ENCODE results near the gene CACNB3. TPM values are rescaled to one million over a fixed set of nuclear protein-coding genes. Genes with fewer than 3 reads are reported as not detected.

The CACNB3 gene
- total and polyA plus RNA-seq, 2 of the 8 experiments (the other 6 are each of a cell fraction or from before 2014, with no cell fraction given), result 12.5 to 16.0 TPM

DNA sequence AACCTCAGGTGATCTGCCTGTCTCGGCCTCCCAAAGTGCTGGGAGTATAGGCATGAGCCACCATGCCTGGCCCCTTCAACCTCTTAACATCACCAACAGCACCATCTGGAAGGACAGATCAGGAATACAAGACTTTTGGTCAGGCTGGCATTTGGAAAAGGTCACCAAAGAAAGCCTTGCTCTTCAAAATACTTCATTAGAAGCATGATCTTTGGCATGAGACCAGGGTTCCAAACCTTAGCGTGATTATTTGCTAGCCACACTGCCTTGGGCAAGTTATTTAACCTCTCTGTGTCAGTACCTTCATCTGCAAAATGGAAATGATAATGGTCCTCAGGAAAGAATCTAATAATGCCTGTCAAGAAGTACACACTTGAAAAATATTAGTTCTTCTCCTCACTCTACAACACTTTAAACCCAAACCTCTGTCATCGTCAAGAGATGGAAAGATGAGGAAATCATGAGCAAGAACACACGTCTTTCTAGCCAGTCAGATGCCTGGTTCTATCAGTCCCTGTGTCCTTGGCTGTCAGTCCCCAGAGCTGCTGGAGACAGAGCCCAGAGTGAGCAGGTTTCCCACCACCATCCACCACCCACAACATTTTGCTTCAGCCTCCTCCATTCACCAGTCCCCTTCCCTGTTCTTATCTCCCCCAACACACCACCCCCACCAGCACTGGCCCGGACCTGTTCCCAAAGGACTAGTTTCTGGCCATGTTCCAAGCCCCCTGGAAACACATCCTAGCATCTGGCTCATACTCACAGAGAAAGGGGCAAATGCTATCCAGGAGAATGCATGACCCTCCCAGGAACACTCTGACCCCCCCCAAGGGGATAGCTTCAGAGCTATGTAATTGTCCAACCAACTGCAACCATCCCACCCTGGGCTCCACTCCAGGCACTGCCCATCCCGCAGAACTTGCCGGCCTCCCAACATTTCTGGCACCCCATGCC, 31.4 kb upstream of the CACNB3 start:
- H2AFZ ChIP-seq (ENCODE audit: low read length), result no peak overlapping the region
- TF ChIP-seq RNF2 (IDR thresholded peaks at IDR 0.05; ENCODE audit: borderline replicate concordance, low read depth, low read length, missing control alignments, poor library complexity, severe bottlenecking) (no peak), CEBPB (IDR thresholded peaks at IDR 0.05; ENCODE audit: low read depth, low read length) (no peak), SIN3A (conservative IDR thresholded peaks at IDR 0.05 in 1 of 2, IDR thresholded peaks at IDR 0.05 in 1 of 2; ENCODE audit: low read depth in 1 of 2, low read length in 2 of 2) (no peak), ASH2L (IDR thresholded peaks at IDR 0.05; ENCODE audit: low read length) (no peak), PHF8 (conservative IDR thresholded peaks at IDR 0.05; ENCODE audit: low read depth, low read length) (no peak), CREB1 (IDR thresholded peaks at IDR 0.05) (no peak), MAFK (IDR thresholded peaks at IDR 0.05; ENCODE audit: low read depth, low read length) (no peak)

More for the DNA sequence above, 31.4 kb upstream of the CACNB3 start:
- H3K14ac ChIP-seq (ENCODE audit: insufficient read length), result no peak overlapping the region
- H4K91ac ChIP-seq (replicated peaks; ENCODE audit: insufficient read length, low read length), result no peak overlapping the region
- peaks cover 0 to 2% (median 0%) of the 10 kb centered on the region in 4 experiments; a peak in 1 of 7 replicates for H3K27me3 ChIP-seq (replicated peaks in 1 of 4; ENCODE audit: control insufficient read depth in 3 of 4, extremely low read depth in 1 of 4, insufficient read depth in 3 of 4, low read length in 3 of 4)
- WGBS, 2 experiments (ENCODE audit: extremely low coverage in 1 of 2, insufficient coverage in 1 of 2, insufficient read length in 1 of 2, insufficient replicate concordance in 2 of 2, low coverage in 1 of 2, low lambda C conversion rate in 2 of 2, missing lambda C conversion rate in 1 of 2), result 91% methylated on average over 7 of the region's 7 CpGs; no CpG with 5 or more reads in 1 of the 2 experiments
- FAIRE-seq (no peak), DNase-seq (ENCODE audit: low read depth in 1 of 2, low spot score in 2 of 2) (no peak)
- peak overlapping the region; percentile 88 to 89; a peak in 2 of 4 replicates for H3K4me2 ChIP-seq (ENCODE audit: insufficient read depth in 1 of 2, low read depth in 2 of 2, low read length in 2 of 2)
- H2BK120ac ChIP-seq (replicated peaks; ENCODE audit: low read depth, low read length), result no peak overlapping the region
- ChIA-PET POLR2A (ENCODE audit: partially characterized antibody) (interaction anchor here (1.0 to 1.3 kb wide), 3 partner anchors 8 to 33 kb away, joined by 3 read pairs; no protein-coding TSS in a partner anchor), CTCF (ENCODE audit: partially characterized antibody) (interaction anchor here (0.7 to 11.1 kb wide), 6 partner anchors 9 to 35 kb away, joined by 3 to 205 read pairs (median 15); no protein-coding TSS in a partner anchor)
- peak overlapping the region in 1 of 4 experiments; percentile 82; a peak in 1 of 8 replicates for H3K4me3 ChIP-seq (ENCODE audit: extremely low read depth in 1 of 4, insufficient read depth in 2 of 4, low read depth in 3 of 4, low read length in 4 of 4)
- H3K9me3 ChIP-seq (ENCODE audit: insufficient read depth in 2 of 2, low read depth in 1 of 2, low read length in 1 of 2), result no peaks in the 10 kb centered on the region
- peaks cover 0 to 2% of the 10 kb centered on the region in 2 experiments for H4K20me1 ChIP-seq (replicated peaks in 1 of 2; ENCODE audit: control insufficient read depth in 1 of 2, insufficient read depth in 2 of 2, low read length in 2 of 2)
- peaks cover 13% of the 10 kb centered on the region; the same call in 1 of the 2 replicates for H3K23me2 ChIP-seq (ENCODE audit: low read depth, low read length)
- H3K23ac ChIP-seq (ENCODE audit: insufficient read length), result no peak overlapping the region
- peaks cover 0 to 7% (median 1%) of the 10 kb centered on the region in 4 experiments; a peak in 3 of 8 replicates for H3K36me3 ChIP-seq (ENCODE audit: control insufficient read depth in 2 of 4, insufficient read depth in 4 of 4, low read length in 3 of 4)
- no peak overlapping the region for H2BK20ac ChIP-seq (ENCODE audit: low read length)
- no peak overlapping the region; the same call in 1 of the 2 replicates for H4K8ac ChIP-seq (ENCODE audit: extremely low read depth, insufficient read depth, low read length)
- no peak overlapping the region for H3K27ac ChIP-seq (ENCODE audit: low read depth, low read length)
- H3K18ac ChIP-seq (ENCODE audit: extremely low read depth, low read length), result no peak overlapping the region
- no peak overlapping the region for H2BK5ac ChIP-seq (ENCODE audit: low read depth, low read length)
- H4K5ac ChIP-seq (ENCODE audit: insufficient read length, low read depth, low read length), result no peak overlapping the region
- peak overlapping the region; percentile 35 for H3K4ac ChIP-seq (replicated peaks; ENCODE audit: insufficient read length, low read depth, low read length)
- no peak overlapping the region for H2BK12ac ChIP-seq (ENCODE audit: low read depth, low read length)
- peaks cover 0 to 21% of the 10 kb centered on the region in 2 experiments; a peak in 2 of 4 replicates for H3K79me2 ChIP-seq (ENCODE audit: control insufficient read depth in 1 of 2, insufficient read depth in 2 of 2, low read length in 2 of 2)
- H3K4me1 ChIP-seq (replicated peaks in 1 of 4; ENCODE audit: control insufficient read depth in 3 of 4, insufficient read depth in 4 of 4, low read length in 3 of 4), result peaks cover 6 to 13% (median 8%) of the 10 kb centered on the region in 4 experiments
- no peak overlapping the region for H2BK15ac ChIP-seq (ENCODE audit: low read length)
- no peak overlapping the region for H2AK5ac ChIP-seq (ENCODE audit: low read depth, low read length)
- H3K79me1 ChIP-seq (ENCODE audit: low read depth, low read length), result peaks cover 8% of the 10 kb centered on the region
- H3K56ac ChIP-seq (replicated peaks; ENCODE audit: insufficient read length, low read depth, low read length), result no peak overlapping the region
- no peak overlapping the region for H3K9ac ChIP-seq (replicated peaks in 1 of 4; ENCODE audit: extremely low read depth in 1 of 4, low read depth in 3 of 4, low read length in 3 of 4)

All from H1 (cell line).